ENCODE measurements around the gene PHF21B.
A peak's percentile ranks its signal among the peaks of the same experiment; 100 is the strongest.

The PHF21B gene

DNA sequence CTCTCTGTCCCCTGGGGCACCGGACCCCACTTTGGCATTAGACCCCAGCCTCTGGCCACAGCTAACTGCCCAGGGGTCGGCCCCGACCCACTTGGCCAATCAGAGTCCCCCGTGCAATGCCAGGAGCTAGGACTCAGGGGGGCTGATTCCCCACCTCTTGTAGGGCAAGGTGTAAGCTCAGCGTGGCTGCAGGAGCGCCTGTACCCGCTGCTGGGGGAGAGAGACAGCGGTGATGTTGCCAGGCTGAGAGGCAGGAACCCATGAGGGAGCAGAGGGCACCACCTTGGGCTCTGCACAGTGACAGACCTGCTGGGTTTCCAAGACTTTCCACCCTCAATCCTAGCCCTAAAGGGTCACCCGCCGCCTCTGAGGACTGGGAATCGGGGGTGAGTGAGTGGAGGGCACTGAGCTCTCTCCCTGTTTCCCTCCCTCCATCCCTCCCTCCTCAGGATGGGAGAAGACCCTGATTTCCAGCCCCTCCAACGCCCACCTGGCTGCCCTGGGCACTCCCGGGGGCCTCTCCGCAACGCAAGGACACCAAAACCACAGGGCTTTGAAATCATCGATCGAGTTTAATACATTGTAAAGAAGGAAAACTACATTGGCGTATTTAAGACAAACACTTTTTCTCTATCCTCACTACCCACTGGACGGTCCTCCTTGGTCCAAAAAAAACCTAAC, 129.1 kb downstream of the PHF21B start:
- TF ChIP-seq, protein P1, sequence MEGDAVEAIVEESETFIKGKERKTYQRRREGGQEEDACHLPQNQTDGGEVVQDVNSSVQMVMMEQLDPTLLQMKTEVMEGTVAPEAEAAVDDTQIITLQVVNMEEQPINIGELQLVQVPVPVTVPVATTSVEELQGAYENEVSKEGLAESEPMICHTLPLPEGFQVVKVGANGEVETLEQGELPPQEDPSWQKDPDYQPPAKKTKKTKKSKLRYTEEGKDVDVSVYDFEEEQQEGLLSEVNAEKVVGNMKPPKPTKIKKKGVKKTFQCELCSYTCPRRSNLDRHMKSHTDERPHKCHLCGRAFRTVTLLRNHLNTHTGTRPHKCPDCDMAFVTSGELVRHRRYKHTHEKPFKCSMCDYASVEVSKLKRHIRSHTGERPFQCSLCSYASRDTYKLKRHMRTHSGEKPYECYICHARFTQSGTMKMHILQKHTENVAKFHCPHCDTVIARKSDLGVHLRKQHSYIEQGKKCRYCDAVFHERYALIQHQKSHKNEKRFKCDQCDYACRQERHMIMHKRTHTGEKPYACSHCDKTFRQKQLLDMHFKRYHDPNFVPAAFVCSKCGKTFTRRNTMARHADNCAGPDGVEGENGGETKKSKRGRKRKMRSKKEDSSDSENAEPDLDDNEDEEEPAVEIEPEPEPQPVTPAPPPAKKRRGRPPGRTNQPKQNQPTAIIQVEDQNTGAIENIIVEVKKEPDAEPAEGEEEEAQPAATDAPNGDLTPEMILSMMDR (IDR thresholded peaks at IDR 0.05; ENCODE audit: borderline replicate concordance, control extremely low read depth, extremely low read depth, insufficient read depth, missing control alignments): no peak
- in situ Hi-C loops (cut with MboI; ENCODE audit: low sequenced_read_pairs, unreplicated experiment): no loop called here
- DNase-seq (ENCODE audit: low spot score): peak; percentile 32

- DNase-seq (ENCODE audit: low spot score): no peak
- in situ Hi-C loops (cut with MboI; ENCODE audit: low sequenced_read_pairs, unreplicated experiment): no loop called here
- TF ChIP-seq, protein P1 (IDR thresholded peaks at IDR 0.05; ENCODE audit: borderline replicate concordance, control extremely low read depth, extremely low read depth, insufficient read depth, missing control alignments): no peak
Observed at GRCh38 chr22:44879301-44879680, 130.5 kb downstream of the PHF21B start.

GRCh38 chr22:44878483-44879300, 131.1 kb downstream of the PHF21B start:
- in situ Hi-C loops (cut with MboI; ENCODE audit: low sequenced_read_pairs, unreplicated experiment): no loop called here
- no peak for DNase-seq (ENCODE audit: low spot score)
- TF ChIP-seq, protein P1 (IDR thresholded peaks at IDR 0.05; ENCODE audit: borderline replicate concordance, control extremely low read depth, extremely low read depth, insufficient read depth, missing control alignments): no peak

DNA sequence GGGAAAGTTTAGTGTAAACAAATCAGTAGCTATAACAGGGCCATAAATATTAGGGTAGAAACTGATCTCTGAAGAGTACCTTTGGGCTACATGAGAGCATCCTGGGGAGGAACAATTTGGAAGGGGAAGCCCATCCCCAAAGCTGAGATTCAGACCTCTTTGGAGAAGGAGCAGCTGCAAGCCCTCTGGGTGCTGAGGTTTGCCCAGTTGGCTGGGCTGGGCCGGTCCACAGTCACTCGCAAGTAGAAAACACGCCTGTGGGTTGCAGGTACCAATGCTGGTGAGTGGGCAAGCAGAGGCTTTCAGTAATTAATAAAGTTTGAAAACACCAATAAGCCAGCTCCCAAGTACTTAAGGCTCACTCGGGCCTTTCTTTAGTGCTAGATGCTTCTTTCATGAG, 132.9 kb downstream of the PHF21B start:
- in situ Hi-C loops (cut with MboI; ENCODE audit: low sequenced_read_pairs, unreplicated experiment): no loop called here
- no peak for DNase-seq (ENCODE audit: low spot score)

DNA sequence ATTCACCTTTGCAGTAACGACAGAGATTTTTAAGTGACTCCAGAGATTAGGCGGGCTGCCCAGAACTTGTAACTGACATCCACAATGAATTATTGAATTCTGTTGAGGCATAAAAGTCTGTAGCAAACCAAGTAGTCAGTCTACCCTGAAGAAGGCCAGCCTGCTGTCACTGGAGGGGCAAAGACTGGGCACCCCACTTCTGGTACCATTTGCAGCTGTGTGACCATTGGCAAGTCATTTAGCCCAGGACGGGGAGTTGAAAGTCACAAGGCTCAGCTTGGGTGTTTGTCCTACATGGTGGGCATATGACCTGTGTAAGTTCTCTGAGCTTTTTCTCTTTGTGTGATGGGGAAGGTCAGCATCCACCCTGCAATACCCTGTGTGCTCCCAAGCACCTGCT, 138.0 kb downstream of the PHF21B start:
- in situ Hi-C loops (cut with MboI; ENCODE audit: low sequenced_read_pairs, unreplicated experiment): no loop called here
- no peak for DNase-seq (ENCODE audit: low spot score)
- TF ChIP-seq, protein P1 (IDR thresholded peaks at IDR 0.05; ENCODE audit: borderline replicate concordance, control extremely low read depth, extremely low read depth, insufficient read depth, missing control alignments): no peak

More for the DNA sequence above, 132.9 kb downstream of the PHF21B start:
- TF ChIP-seq, protein P1 (IDR thresholded peaks at IDR 0.05; ENCODE audit: borderline replicate concordance, control extremely low read depth, extremely low read depth, insufficient read depth, missing control alignments): no peak

DNA sequence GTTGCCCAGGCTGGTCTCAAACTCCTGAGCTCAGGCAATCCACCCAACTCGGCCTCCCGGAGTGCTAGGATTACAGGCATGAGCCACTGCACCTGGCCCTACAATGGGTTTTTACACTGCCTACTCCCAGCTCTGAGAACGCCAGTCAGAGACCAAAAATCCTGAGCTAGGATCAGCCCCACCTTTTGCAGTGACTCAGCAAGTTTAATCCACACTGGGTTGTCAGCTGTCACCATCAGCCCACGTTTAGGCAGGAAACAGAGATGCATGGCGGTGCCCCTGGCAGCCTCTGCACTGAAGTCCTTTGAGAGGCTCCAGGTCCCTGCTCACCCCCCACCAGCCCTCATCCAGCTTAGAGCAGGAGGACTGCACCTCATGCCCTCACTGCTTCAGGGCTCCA, 139.8 kb downstream of the PHF21B start:
- TF ChIP-seq, protein P1 (IDR thresholded peaks at IDR 0.05; ENCODE audit: borderline replicate concordance, control extremely low read depth, extremely low read depth, insufficient read depth, missing control alignments): no peak
- in situ Hi-C loops (cut with MboI; ENCODE audit: low sequenced_read_pairs, unreplicated experiment): no loop called here
- DNase-seq (ENCODE audit: low spot score): no peak

Data from GM13976 (cell line).